ENCODE results near the gene KLRC1.
"Not testable (repeated sequence)": the region's sequence is repeated elsewhere in the genome, so short reads cannot be mapped to it uniquely, and the experiment has no call there.

The KLRC1 gene

GRCh38 chr12:10409392-10409791 lies 43.8 kb downstream of the KLRC1 start, which contains the start of gene KLRC4:
Gene KLRC4 (minus strand): TSS chr12:10409757. CDS start chr12:10409575, 182 bp downstream.
- DNase-seq: no peak

GRCh38 chr12:10408842-10409241 lies 44.3 kb downstream of the KLRC1 start:
- no peak for DNase-seq

- no peak for DNase-seq
These were observed 46.5 kb downstream of the KLRC1 start for GRCh38 chr12:10406725-10407124.

- DNase-seq: no peak
These were observed 47.9 kb downstream of the KLRC1 start for GRCh38 chr12:10405294-10405693.

- no peak for DNase-seq
These were observed 48.4 kb downstream of the KLRC1 start for GRCh38 chr12:10404798-10405197.

DNA sequence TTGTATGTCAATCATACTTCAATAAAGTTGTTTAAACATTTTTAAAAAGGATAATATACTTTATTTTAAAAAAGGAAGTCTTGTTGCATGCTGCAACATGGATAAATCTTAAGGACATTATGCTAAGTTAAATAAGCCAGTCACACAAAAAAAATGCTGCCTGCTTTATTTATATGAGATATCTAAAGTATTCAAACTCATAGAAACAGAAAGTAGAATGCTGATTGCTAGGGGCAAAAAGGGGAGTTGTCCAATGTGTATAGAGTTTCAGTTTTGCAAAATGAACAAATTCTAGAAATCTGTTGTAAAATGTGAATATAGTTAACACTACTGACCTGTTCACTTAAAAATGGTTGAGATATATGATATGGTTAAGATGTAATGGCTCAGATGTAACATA lies 52.3 kb downstream of the KLRC1 start:
- DNase-seq: no peak

GRCh38 chr12:10398168-10398567 lies 55.0 kb downstream of the KLRC1 start:
- DNase-seq: no peak

GRCh38 chr12:10397296-10397695 lies 55.9 kb downstream of the KLRC1 start:
- no peak for DNase-seq

DNA sequence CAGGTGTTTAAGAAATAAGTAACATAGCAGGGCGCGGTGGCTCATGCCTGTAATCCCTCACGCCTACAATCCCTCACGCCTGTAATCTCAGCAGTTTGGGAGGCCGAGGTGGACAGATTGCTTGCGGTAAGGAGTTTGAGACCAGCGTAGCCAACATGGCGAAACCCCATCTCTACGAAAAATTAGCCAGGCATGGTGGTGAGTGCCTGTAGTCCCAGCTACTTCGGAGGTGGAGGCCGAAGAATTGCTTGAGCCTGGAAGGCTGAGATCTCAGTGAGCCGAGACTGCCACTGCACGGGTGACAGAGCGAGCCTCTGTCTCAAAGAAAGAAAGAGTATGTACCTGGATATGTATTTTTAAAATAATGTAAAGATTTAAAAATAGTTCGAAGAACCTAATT lies 57.0 kb downstream of the KLRC1 start:
- not testable (repeated sequence) for DNase-seq

All from stimulated activated CD4-positive, alpha-beta T cell treated with anti-CD3 and anti-CD28 coated beads, Interleukin-12 subunit alpha, Interleukin-12 subunit beta, amount 100 ng/mL, for 4 hours (primary cell).